NCI-H524 treated with DMSO at 0.1 percent for 48 hours (cell line): ENCODE measurements around the gene DEFB114.

Experiments
- DNase-seq: peaks from one replicate; lab custom pipeline; 2025; lab: John Stamatoyannopoulos, UW

DEFB114 gene

DNA sequence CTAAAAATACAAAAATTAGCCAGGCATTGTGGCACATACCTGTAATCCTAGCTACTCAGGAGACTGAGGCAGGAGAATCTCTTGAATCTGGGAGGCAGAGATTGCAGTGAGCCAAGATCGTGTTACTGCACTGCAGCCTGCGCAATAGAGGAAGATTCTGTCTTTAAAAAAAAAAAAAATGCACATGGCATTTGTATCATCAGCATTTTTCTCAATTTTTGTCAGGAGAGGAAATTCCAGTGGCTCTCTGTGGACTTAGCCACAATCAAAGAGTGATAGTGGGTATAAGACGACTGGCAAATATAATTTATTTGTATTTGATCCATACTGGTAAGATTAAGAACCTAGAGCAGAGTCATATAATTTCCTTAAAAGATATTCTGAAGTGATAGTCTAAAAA is 28.6 kb downstream of the DEFB114 start:
- no peak for DNase-seq

DNA sequence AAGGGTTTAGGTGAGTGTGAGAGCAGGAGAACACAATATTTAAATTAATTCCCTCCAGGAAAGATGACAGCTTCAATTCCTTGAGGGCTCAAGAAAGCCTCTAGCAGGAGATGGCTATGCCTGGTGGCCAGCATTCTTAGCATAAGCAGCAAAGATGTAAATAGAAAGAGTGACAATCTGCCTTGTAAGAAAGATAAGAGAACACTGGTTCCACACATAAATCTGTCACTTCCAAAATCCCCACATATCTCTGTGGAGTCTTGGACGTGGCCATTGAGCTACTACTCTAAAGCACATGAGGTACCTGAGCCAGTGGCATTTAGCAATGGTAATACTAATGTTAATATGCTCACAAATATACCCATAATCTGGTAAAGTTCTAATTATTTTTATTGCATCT is 29.2 kb downstream of the DEFB114 start:
- no peak for DNase-seq

DNA sequence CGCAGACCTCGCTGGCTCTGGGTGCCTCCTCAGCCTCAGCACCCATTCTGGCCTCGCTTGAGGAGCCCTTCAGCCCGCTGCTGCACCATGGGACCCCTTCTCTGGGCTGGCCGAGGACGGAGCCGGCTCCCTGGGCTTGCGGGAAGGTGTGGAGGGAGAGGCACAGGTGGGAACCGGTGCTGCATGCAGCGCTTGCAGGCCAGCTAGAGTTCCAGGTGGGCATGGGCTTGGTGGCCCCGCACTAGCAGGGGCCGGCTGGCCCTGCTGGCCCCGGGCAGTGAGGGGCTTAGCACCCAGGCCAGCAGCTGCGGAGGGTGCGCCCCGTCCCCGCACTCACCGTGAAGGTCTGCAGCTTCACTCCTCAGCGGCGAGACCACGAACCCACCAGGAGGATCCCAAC is 30.4 kb downstream of the DEFB114 start:
- no peak for DNase-seq

DNA sequence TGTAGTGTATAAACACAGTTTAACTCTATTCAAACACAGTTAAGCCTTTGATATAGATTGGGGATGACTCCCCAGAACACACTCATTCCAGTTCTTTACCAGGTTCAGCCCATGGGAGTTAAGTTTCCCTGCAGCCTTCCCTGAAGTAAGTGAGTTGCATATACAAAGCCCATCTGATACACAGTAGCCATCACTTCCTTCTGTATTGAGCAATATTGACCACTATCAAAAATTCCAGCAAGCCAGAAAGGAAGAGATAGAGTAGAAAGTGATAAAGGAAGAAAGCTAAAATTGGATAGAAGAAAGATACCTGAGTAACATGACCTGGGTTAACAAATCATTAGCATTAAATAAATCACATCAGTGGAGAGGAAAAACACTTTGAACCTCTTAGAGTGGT is 34.6 kb downstream of the DEFB114 start:
- no peak for DNase-seq

DNA sequence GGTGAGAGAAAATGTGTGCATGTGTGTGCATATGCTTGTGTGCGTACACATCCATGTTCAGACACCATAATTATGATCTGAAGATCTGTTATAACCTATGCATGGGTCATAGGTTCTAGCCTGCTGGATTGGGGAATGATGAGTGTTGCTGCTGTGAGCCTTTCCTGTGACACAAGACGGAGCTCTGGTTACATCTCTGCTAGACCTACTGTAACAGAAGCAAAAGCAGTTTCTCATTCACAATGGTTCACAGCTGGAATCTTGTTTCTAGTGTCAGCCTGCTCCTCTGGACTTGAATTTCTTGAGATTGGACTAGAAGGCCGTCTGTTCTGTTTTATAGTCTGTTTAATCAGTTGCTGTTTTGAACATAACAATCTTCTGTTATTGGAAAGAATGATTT is 40.1 kb downstream of the DEFB114 start:
- DNase-seq: no peak

DNA sequence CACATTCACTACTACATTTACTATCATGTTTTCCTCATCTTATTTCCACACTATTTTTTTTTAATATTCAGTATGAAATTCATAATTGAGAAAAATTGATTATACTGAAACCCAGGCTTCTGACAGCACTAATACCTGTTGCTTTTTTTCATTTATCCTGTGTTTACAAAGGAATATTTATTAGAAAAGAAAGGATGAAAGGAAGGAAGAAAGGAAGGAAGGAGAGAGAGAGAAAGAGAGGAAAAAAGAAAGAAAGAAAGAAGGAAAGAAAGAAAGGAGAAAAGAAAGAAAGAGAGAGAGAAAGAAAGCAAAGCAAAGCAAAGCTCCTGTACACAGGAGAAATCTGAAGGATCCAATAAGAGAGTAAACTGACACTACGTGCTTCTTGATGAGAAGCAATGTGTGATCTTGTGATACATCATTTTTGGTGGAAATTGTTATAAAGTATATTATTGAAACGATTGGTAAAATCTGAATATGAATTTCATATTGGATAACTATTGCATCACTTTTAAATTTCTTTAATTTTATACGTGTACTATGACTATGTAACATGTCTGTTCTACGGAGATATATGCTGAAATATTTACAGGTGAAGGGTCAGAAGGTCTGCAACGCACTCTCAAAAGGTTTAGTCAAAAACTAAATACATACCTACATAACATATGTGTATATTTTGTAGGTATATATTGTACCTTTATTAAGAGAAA is 43.9 kb downstream of the DEFB114 start:
- no peak for DNase-seq

DNA sequence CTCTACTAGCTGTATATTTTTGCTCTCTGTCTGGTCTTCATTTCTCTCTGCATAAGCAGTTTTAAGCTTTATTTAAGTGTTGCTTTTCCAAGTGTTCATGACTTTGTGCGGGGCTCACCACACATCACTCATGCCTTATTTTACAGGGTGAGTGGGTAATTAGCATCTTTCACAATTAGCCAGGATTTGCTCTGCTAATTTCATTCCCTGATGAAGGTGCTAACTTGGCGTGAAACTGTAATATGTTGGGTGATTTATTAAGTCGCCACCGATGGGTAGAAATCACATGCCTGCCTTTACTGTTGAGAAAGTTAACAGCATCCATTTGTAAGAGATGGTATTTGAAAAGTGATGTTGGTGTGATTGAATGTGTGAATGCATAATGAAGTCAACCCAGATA is 44.7 kb downstream of the DEFB114 start:
- no peak for DNase-seq

DNA sequence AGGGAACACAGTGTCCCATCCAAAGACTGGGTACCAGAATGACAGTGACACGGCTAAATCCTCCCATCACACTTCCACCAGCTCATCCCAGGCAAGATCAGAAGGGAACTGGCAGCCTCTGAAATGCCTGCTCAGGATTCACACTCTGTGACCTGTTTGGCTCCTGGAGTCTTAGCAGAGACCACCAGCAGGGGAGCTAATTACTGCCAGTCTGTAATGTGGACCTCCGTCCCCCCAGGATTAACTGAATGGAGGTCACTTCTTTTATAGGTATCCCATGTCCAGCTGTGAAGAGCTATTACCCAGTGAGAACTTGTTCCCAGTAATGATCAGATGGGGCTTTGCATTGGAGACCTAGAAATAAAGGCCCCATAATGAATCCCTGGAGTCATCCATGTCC is 45.2 kb downstream of the DEFB114 start:
- no peak for DNase-seq

DNA sequence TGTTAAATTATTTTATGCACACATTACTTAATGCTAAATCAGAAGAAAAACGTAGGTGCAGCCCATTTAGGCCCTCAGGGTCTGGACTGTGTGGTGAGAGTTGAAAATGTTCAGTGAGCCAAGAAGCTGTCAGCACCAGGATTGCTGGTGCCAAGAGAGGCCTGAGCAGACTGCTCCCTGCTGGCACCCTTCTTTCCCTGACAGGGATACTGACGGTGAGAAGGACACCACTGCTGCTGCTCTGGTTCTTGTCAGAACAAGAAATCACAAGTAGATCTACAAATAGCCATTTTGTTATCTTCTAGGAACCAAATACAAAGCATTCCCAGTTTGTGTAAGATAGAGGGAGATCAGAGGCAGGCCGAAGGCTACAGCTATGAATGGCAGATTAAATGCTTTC is 48.9 kb downstream of the DEFB114 start:
- DNase-seq: no peak

DNA sequence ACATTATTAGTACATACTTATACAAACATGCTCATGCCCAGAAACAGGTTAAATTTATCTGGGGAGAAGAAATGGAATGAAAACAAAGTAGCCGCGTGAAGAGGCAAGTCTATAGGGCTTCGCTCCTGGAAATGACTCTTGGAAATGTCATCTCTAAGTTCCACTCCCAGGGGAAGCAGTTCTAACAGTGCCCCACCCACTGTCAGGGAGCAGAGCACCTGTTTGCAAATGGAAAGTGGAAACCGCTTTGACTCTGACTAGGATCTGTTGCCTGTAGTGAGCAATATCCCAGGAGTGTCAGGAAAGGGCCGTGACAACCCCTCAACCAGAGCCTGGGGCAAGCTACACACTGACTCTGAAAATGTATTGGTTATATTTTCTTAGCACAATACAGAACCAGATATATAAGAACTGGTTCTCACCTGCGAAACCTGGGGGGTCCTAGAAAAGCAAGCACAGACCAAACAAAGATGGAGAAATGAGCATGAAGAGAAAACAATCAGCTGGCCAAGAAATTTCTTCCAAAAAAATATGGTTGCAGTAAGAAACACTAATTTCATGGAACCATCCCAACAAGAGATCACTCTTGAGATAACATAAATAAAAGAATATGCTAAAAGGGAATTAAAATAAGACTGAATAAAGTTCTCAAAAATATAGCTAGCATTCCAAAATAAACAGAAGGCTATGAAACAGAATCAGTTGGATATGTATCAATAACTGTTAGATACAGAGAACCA is 50.2 kb downstream of the DEFB114 start:
- DNase-seq: no peak

DNA sequence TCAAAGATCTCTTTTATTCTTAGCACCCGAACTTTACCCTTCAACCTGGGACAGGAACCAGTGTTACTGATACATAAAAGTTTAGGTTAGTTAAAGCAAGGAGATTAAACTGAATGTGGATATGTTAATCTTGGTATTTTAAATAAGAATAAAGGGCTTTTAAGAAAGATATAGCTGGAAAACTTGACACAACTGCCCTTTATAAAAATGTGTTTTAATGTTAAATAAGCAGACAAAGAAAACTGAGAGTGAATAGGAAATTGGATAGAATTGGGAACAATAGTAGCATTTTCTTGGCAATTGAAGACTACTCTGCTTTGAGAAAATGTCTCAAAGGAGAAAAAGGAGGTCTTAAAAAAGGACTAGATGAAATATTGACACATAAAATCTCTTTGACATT is 51.8 kb downstream of the DEFB114 start:
- DNase-seq: no peak

DNA sequence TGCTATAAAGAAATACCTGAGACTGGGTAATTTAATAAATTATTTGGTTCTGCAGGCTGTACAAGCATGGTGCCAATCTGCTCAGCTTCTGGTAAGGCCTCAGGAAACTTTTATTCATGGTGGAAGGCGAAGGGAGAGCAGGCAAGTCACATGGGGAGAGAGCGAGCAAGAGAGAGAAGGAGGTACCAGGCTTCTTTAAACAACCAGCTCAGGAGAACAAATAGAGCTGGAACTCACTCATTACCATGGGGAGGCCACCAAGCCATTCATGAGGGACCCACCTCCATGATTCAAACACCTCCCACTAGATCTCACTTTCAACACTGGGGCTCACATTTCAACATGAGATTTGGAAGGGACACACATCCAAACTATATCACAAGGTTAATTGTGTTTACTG is 52.7 kb downstream of the DEFB114 start:
- DNase-seq: no peak
